Measurements from ENCODE around the gene C18orf63.

GRCh38 chr18:74284980-74285355, 30.7 kb upstream of the C18orf63 start:
- TF ChIP-seq CTCF (IDR thresholded peaks at IDR 0.05) = no peak
- no peak for TF ChIP-seq POLR2AphosphoS5 (IDR thresholded peaks at IDR 0.05)
- no peak for TF ChIP-seq EP300 (IDR thresholded peaks at IDR 0.05)
